Stomach (tissue), 4 donors: ENCODE data around the gene NECTIN3.

Experiments used
- POLR2AphosphoS5 ChIP-seq, 3 donors: sonication (generic); formaldehyde crosslinking; IDR thresholded peaks; one replicate each; pipeline ENCODE4 v1.6.1; 2016; ENCODE audit warnings: antibody characterized with exemption in 3 of 3
- TF ChIP-seq, protein P1 (sequence below), 7 experiments: fragments of 450-650 bp in 4 of 7; fragments of 200-600 bp in 3 of 7; sonication (generic) in 3 of 7; IDR thresholded peaks; one replicate each; pipeline ENCODE4 v1.5.1; 2016 to 2019; ENCODE audit warnings: antibody characterized with exemption in 7 of 7, control low read depth in 2 of 7, mild to moderate bottlenecking in 1 of 7

DNA sequence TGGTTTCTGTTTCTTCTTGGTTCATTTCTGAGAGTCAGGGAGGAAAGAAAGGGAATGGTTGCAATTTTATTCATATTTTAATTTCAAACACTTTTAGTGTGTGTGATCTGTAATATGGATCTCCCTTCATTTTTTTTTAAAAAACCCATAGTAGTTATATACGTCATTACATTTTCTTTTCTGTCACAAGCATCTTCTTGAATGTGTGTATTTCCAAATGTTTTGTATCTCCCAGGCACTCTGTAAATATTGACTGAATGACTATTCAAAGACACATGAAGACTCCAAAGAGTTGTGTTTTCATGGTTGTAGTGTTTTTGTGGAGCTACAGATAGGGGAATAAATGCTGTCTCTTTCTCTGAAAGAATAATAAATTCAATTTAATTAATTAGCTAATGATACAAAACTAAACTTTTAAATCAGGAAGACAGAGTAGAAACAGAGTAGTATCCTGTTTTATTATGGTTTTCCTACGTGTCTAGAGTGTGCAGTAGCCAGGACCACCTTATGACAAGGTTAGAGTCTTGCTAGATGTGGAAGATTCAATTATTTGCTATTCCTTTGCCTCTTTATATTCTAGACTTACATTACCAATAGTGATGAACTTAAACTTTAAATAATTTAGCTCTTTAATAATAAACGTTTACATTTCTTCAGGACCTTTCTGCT is 35.5 kb downstream of the NECTIN3 start:
- TF ChIP-seq, protein P1, sequence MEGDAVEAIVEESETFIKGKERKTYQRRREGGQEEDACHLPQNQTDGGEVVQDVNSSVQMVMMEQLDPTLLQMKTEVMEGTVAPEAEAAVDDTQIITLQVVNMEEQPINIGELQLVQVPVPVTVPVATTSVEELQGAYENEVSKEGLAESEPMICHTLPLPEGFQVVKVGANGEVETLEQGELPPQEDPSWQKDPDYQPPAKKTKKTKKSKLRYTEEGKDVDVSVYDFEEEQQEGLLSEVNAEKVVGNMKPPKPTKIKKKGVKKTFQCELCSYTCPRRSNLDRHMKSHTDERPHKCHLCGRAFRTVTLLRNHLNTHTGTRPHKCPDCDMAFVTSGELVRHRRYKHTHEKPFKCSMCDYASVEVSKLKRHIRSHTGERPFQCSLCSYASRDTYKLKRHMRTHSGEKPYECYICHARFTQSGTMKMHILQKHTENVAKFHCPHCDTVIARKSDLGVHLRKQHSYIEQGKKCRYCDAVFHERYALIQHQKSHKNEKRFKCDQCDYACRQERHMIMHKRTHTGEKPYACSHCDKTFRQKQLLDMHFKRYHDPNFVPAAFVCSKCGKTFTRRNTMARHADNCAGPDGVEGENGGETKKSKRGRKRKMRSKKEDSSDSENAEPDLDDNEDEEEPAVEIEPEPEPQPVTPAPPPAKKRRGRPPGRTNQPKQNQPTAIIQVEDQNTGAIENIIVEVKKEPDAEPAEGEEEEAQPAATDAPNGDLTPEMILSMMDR (IDR thresholded peaks at IDR 0.05), result no peak
- TF ChIP-seq POLR2AphosphoS5 (IDR thresholded peaks at IDR 0.05), result no peak
